Lower leg skin (tissue), 4 donors: ENCODE measurements around the gene EHD4. TPM values are rescaled to one million over a fixed set of nuclear protein-coding genes. Genes with fewer than 3 reads are reported as not detected.

Experiments used
- DNase-seq, 2 donors: peaks; one replicate each; pipeline ENCODE4 v3.0.0-alpha.2; 2019; ENCODE audit warnings: low spot score in 2 of 2
- H3K4me3 ChIP-seq: fragments of 200-600 bp; sonication (generic); 2 replicates; pipeline ENCODE4 v1.5.1; 2017; ENCODE audit warnings: mild to moderate bottlenecking, low read depth; ENCODE audit not compliant: poor library complexity, severe bottlenecking
- CTCF ChIP-seq, 3 donors: fragments of 450-650 bp; IDR thresholded peaks; one replicate each; pipeline ENCODE4 v1.5.1; 2016; ENCODE audit warnings: antibody characterized with exemption in 3 of 3, mild to moderate bottlenecking in 3 of 3, moderate library complexity in 2 of 3
- POLR2A ChIP-seq, 2 donors: fragments of 450-650 bp; IDR thresholded peaks; one replicate each; pipeline ENCODE4 v1.6.1; 2016 to 2017; ENCODE audit warnings: antibody characterized with exemption in 2 of 2, mild to moderate bottlenecking in 1 of 2, moderate library complexity in 1 of 2
- WGBS, 2 donors: methylation state at CpG; one replicate each; pipeline ENCODE4 v1.1.5; 2018; 5-methylcytosine and 5-hydroxymethylcytosine counted together
- intact Hi-C: fragments of 100-400 bp; cut with DNase I; formaldehyde crosslinking; loops from one replicate; pipeline ENCODE4 v1.15.0; 2023; ENCODE audit warnings: low total_unique reads
- total RNA-seq, 4 donors: library from RNA; depleted of rRNA; stranded (reverse); fragments of >200 nt; gene quantifications; one replicate each; pipeline ENCODE4 v1.1.0, GENCODE V29; 2016

The EHD4 gene
- total RNA-seq, 4 donors from 2014 or later: 19.6 to 27.3 (median 23.3) TPM

DNA sequence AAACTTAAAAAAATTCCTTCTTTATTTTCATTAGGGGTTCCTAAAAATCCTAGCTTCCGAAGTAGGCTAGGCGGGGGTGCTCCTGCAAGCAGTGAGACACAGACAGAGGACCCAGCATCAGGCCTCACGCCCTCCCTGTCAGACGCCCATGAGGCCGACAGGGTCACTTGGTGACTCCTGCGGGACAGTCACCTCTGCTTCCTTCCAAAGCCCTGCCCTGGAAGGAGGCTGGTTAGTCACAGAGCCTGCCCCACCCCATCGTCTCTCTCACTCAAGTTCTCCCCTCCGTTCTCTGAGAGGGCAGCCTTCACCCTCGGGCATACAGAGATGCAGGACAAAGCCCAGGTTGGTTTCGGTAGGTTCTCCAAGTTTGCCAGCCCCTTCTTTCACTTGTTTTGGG, 38.6 kb downstream of the EHD4 start:
- no peak for DNase-seq
- TF ChIP-seq CTCF (IDR thresholded peaks at IDR 0.05) (no peak), POLR2A (IDR thresholded peaks at IDR 0.05) (no peak)
- intact Hi-C loops: no loop called here
- no peak overlapping the region for H3K4me3 ChIP-seq
- WGBS, 2 donors: 29 to 33% methylated on average over 10 of the region's 10 CpGs

DNA sequence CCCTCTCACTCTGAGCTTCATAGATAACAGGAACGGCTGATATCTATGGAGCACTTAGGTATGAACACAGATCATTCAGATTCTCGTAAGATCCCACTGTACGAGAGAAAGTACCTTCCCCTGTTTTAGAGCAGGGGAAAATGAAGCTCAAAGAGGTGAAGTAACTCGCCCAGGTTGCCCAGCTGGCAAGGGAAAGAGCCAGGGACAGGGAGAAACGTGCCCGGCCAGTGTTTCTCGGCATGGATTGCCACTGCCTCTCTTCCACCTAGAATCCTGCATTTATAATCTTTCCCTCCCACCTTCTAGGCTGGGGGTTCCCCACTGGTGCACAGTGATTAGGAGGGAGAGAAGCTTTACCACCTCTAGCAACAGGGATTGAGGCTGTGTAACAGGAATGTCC, 39.0 kb downstream of the EHD4 start:
- 45 to 48% methylated on average over 7 of the region's 7 CpGs for WGBS, 2 donors
- H3K4me3 ChIP-seq: no peak overlapping the region
- intact Hi-C loops: no loop called here
- no peak for TF ChIP-seq CTCF (IDR thresholded peaks at IDR 0.05)
- TF ChIP-seq POLR2A (IDR thresholded peaks at IDR 0.05): no peak
- no peak for DNase-seq

GRCh38 chr15:41932511-41933289, 39.7 kb downstream of the EHD4 start:
- WGBS, 2 donors: 58 to 60% methylated on average over 16 of the region's 16 CpGs

DNA sequence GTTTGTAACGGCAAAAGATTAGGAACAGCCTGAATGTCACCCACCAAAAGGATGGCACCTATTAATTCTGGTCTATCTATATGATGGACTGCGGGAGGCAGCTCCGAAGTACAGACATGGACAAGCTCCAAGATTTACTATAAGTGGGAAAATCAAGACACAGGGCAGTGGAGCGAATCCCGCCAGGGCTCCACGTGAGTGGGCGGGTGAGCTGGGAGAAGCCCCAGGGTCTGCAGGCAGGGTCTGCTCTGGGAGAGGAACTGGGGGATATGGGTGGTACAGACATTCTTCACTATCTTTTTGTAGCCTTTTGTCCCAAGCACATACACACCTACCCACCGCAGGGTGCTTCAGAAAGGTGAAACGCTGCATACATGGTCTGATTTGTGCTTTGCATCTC, 40.3 kb downstream of the EHD4 start:
- no peak for DNase-seq
- WGBS, 2 donors: 91 to 92% methylated on average over 9 of the region's 9 CpGs
- intact Hi-C loops: no loop called here
- H3K4me3 ChIP-seq: no peak overlapping the region
- TF ChIP-seq CTCF (IDR thresholded peaks at IDR 0.05) (no peak), POLR2A (IDR thresholded peaks at IDR 0.05) (no peak)

More at GRCh38 chr15:41932511-41933289, 39.7 kb downstream of the EHD4 start:
- no peak for TF ChIP-seq POLR2A (IDR thresholded peaks at IDR 0.05)
- TF ChIP-seq CTCF (IDR thresholded peaks at IDR 0.05): no peak
- DNase-seq: no peak
- intact Hi-C loops: no loop called here
- no peak overlapping the region for H3K4me3 ChIP-seq

- intact Hi-C loops: no loop called here
- no peak for DNase-seq
- WGBS, 2 donors: 71 to 76% methylated on average over 2 of the region's 2 CpGs
- H3K4me3 ChIP-seq: no peak overlapping the region
- no peak for TF ChIP-seq CTCF (IDR thresholded peaks at IDR 0.05)
- no peak for TF ChIP-seq POLR2A (IDR thresholded peaks at IDR 0.05)
These were observed 41.5 kb downstream of the EHD4 start for GRCh38 chr15:41930867-41931222.
